ENCODE measurements around the gene EPB41. TPM values are rescaled to one million over a fixed set of nuclear protein-coding genes. Genes with fewer than 3 reads are reported as not detected.

Gene EPB41
- total RNA-seq, 2 donors from 2014 or later: 65.4 to 74.0 TPM

DNA sequence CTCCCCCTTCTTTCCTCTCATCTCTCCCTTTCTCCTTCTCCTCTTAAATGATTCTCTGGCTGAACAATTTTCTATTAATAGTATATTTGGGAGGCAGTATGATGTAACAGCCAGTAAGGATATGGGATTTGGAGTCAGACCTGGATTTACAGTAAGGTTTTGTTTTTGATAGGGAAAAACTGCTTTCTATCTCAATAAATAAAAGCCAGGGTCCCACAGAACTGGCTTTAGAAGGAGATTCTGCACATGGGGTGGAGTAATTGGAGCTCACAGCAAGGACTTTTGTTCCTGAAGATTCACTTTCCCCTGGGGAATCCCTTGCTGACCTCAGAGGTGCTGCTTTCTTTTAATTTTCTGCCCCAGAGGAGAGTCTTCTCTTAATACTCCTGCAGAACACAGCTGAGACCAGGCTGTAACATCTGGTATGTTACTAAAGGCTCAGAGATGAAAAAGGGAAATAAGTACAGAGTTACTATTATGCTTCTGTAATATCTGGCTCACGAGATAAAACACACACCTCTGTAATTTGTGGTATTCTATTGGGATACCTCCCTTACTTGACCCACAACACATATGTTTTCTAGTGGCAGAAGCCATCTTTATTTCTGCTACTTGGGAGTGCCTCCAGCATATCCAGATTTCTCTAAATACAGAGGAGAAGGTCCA, 13.4 kb downstream of the EPB41 start:
- no peak for DNase-seq
- no peaks in the 10 kb centered on the region for H3K27me3 ChIP-seq
- intact Hi-C loops (cut with DNase I): no loop called here
- peak overlapping the region in 1 of 2 donors; percentile 64 for H3K9ac ChIP-seq (ENCODE audit: low read depth in 2 of 2, low read length in 2 of 2)
- TF ChIP-seq, protein P1, sequence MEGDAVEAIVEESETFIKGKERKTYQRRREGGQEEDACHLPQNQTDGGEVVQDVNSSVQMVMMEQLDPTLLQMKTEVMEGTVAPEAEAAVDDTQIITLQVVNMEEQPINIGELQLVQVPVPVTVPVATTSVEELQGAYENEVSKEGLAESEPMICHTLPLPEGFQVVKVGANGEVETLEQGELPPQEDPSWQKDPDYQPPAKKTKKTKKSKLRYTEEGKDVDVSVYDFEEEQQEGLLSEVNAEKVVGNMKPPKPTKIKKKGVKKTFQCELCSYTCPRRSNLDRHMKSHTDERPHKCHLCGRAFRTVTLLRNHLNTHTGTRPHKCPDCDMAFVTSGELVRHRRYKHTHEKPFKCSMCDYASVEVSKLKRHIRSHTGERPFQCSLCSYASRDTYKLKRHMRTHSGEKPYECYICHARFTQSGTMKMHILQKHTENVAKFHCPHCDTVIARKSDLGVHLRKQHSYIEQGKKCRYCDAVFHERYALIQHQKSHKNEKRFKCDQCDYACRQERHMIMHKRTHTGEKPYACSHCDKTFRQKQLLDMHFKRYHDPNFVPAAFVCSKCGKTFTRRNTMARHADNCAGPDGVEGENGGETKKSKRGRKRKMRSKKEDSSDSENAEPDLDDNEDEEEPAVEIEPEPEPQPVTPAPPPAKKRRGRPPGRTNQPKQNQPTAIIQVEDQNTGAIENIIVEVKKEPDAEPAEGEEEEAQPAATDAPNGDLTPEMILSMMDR (IDR thresholded peaks at IDR 0.05): no peak
- H3K27ac ChIP-seq: peak overlapping the region; percentile 73
- no peak overlapping the region for H3K4me3 ChIP-seq
- peaks cover 18% of the 10 kb centered on the region for H3K4me1 ChIP-seq
- no peaks in the 10 kb centered on the region for H3K9me3 ChIP-seq
- H3K36me3 ChIP-seq: no peaks in the 10 kb centered on the region

DNA sequence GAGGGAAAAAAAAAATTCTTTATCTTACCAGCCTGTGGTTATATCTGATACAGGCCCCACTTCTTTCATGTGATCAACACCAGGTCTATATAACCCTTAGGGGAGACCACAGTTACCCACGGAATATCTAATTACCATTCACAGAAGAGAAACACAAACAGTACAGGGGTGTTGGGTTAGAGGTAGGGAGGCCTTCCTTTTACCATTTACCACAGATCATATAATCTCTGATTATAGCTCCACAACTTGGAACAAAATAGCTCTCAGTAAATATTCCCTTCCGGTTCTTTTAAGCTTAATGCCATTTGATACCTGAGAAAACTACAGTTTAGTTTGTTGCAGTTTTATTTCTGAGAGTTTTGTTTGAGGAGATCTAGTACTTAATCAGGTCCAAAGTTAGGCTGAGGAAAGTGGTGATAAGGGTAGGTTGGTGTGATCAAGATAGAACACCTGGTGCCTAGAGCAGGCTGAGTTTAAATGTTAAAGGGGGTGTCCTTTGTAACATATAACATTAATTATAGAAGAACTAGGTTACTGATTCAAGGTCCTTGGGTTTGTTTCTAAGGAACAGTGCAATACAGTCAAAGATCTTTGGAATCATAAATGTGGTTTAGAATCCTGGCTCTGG, 14.1 kb downstream of the EPB41 start:
- Histone ChIP-seq H3K27me3 (no peaks in the 10 kb centered on the region), H3K4me1 (peaks cover 18% of the 10 kb centered on the region), H3K4me3 (no peak overlapping the region), H3K9ac (ENCODE audit: low read depth in 2 of 2, low read length in 2 of 2) (peak overlapping the region in 1 of 2 donors; percentile 64), H3K27ac (peak overlapping the region; percentile 73), H3K36me3 (no peaks in the 10 kb centered on the region), H3K9me3 (no peaks in the 10 kb centered on the region)
- DNase-seq: no peak
- TF ChIP-seq, protein P1 (IDR thresholded peaks at IDR 0.05): no peak
- intact Hi-C loops (cut with DNase I): no loop called here

DNA sequence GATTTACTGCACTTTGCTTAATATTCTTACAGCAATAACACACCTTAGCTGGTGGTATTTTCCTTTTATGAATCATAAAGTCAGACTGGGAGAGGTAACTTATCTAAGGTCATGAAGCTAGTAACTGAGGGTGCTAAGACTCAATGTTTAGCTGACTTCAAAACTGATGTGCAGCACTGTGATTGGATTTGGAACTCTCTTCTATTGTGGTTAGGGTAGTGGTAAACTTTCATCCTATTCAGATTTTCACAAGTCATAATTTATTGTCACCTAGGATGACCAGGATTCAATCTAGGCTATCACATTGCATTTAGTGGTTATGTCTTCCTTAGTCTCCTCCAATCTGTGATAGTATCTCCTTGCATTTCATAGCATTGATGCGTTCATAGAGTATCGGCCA, 18.9 kb downstream of the EPB41 start:
- Histone ChIP-seq H3K27ac (no peak overlapping the region), H3K9me3 (no peaks in the 10 kb centered on the region), H3K36me3 (no peaks in the 10 kb centered on the region), H3K4me3 (no peak overlapping the region), H3K9ac (ENCODE audit: low read depth in 2 of 2, low read length in 2 of 2) (no peak overlapping the region), H3K4me1 (no peaks in the 10 kb centered on the region), H3K27me3 (no peaks in the 10 kb centered on the region)
- TF ChIP-seq, protein P1 (IDR thresholded peaks at IDR 0.05): no peak
- intact Hi-C loops (cut with DNase I): no loop called here
- DNase-seq: no peak

DNA sequence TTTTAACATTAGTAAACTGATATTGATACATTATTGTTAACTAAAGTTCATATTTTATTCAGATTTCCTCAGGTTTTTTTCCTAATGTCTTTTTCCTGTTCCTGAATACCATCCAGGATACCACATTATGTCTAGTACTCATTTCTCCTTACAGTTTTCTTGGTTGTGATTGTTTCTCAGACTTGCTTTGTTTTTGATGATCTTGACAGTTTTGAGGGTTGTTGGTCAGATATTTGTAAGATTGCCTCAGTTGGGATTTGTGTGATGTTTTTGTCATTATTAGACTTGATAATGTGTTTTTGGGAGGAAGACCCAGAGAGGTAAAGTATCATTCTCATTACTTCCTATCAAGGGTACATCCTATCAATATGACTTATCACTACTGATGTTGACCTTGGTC, 19.5 kb downstream of the EPB41 start:
- Histone ChIP-seq H3K9me3 (no peaks in the 10 kb centered on the region), H3K27ac (no peak overlapping the region)
- intact Hi-C loops (cut with DNase I): no loop called here

GRCh38 chr1:28934676-28935075, 20.3 kb downstream of the EPB41 start:
- no peak overlapping the region for H3K9ac ChIP-seq (ENCODE audit: low read depth in 2 of 2, low read length in 2 of 2)
- H3K9me3 ChIP-seq: no peaks in the 10 kb centered on the region
- DNase-seq: no peak
- TF ChIP-seq, protein P1 (IDR thresholded peaks at IDR 0.05): no peak
- H3K4me1 ChIP-seq: no peaks in the 10 kb centered on the region
- no peak overlapping the region for H3K27ac ChIP-seq
- intact Hi-C loops (cut with DNase I): no loop called here
- no peak overlapping the region for H3K4me3 ChIP-seq
- H3K27me3 ChIP-seq: no peaks in the 10 kb centered on the region
- no peaks in the 10 kb centered on the region for H3K36me3 ChIP-seq

More for the DNA sequence above, 19.5 kb downstream of the EPB41 start:
- Histone ChIP-seq H3K27me3 (no peaks in the 10 kb centered on the region), H3K4me1 (no peaks in the 10 kb centered on the region), H3K4me3 (no peak overlapping the region), H3K36me3 (no peaks in the 10 kb centered on the region), H3K9ac (ENCODE audit: low read depth in 2 of 2, low read length in 2 of 2) (no peak overlapping the region)
- DNase-seq: no peak
- TF ChIP-seq, protein P1 (IDR thresholded peaks at IDR 0.05): no peak

Data from colonic mucosa (tissue), 4 donors.